HepG2 (cell line): Measurements from ENCODE around the gene RBBP8NL. TPM values are rescaled to one million over a fixed set of nuclear protein-coding genes. Genes with fewer than 3 reads are reported as not detected.

Experiments
- AGO2 ChIP-seq: fragments of 200-400 bp; formaldehyde crosslinking; optimal IDR thresholded peaks from 2 replicates; pipeline ENCODE3; 2017; ENCODE audit warnings: mild to moderate bottlenecking, low read depth, low read length, moderate library complexity
- ARID4A ChIP-seq: sonication (generic); formaldehyde crosslinking; IDR thresholded peaks from 2 replicates; pipeline ENCODE4 v1.5.0; 2020; ENCODE audit warnings: mild to moderate bottlenecking, missing genetic modification reagents, borderline replicate concordance
- FOSL1 ChIP-seq: sonication (generic); formaldehyde crosslinking; IDR thresholded peaks from 2 replicates; pipeline ENCODE4 v1.9.0; 2021; ENCODE audit warnings: missing genetic modification reagents, borderline replicate concordance
- FOXA1 ChIP-seq, 2 experiments: fragments of 450-650 bp in 1 of 2; sonication (generic) in 1 of 2; formaldehyde crosslinking in 1 of 2; IDR thresholded peaks; 2 replicates each; pipeline versions ENCODE4 v1.4.0 to v1.6.1; 2016 to 2020; ENCODE audit warnings: missing genetic modification reagents in 1 of 2
- FOXJ3 ChIP-seq: sonication (generic); formaldehyde crosslinking; IDR thresholded peaks from 2 replicates; pipeline ENCODE4 v1.4.0; 2020; ENCODE audit warnings: missing genetic modification reagents, mild to moderate bottlenecking, borderline replicate concordance
- GABPA ChIP-seq, 2 experiments: IDR thresholded peaks; 2 replicates each; pipeline ENCODE4 v1.6.1; 2011 to 2016; ENCODE audit warnings: low read depth in 2 of 2, low read length in 1 of 2, missing biosample characterization in 1 of 2, missing genetic modification characterization in 1 of 2
- MED13 ChIP-seq: sonication (generic); formaldehyde crosslinking; IDR thresholded peaks from 2 replicates; pipeline ENCODE4 v1.5.0; 2020; ENCODE audit warnings: missing genetic modification reagents
- MLLT10 ChIP-seq: sonication (generic); formaldehyde crosslinking; IDR thresholded peaks from 2 replicates; pipeline ENCODE4 v1.4.0; 2020; ENCODE audit warnings: missing genetic modification reagents
- RXRA ChIP-seq: sonication (generic); formaldehyde crosslinking; IDR thresholded peaks from 2 replicates; pipeline ENCODE4 v1.5.1; 2020; ENCODE audit warnings: missing genetic modification reagents
- ZBTB49 ChIP-seq: sonication (generic); formaldehyde crosslinking; IDR thresholded peaks from 2 replicates; pipeline ENCODE4 v1.4.0; 2020; ENCODE audit warnings: missing genetic modification reagents, borderline replicate concordance
- ZC3H4 ChIP-seq: sonication (generic); formaldehyde crosslinking; IDR thresholded peaks from 2 replicates; pipeline ENCODE4 v1.4.0; 2020; ENCODE audit warnings: missing genetic modification reagents, borderline replicate concordance
- ZNF256 ChIP-seq: sonication (generic); formaldehyde crosslinking; conservative IDR thresholded peaks from 2 replicates; pipeline ENCODE4 v1.4.0; 2020; ENCODE audit warnings: missing genetic modification reagents
- ZNF276 ChIP-seq: sonication (generic); formaldehyde crosslinking; IDR thresholded peaks from 2 replicates; pipeline ENCODE4 v1.4.0; 2020; ENCODE audit warnings: mild to moderate bottlenecking, low read depth, missing genetic modification reagents
- ZNF44 ChIP-seq: sonication (generic); formaldehyde crosslinking; IDR thresholded peaks from 2 replicates; pipeline ENCODE4 v1.5.1; 2020; ENCODE audit warnings: mild to moderate bottlenecking, missing genetic modification reagents
- ZNF557 ChIP-seq: sonication (generic); formaldehyde crosslinking; IDR thresholded peaks from 2 replicates; pipeline ENCODE4 v1.4.0; 2020; ENCODE audit warnings: missing genetic modification reagents
- ZNF761 ChIP-seq: sonication (generic); formaldehyde crosslinking; conservative IDR thresholded peaks from 2 replicates; pipeline ENCODE4 v1.4.0; 2020; ENCODE audit warnings: mild to moderate bottlenecking, missing genetic modification reagents
- ZNF773 ChIP-seq: sonication (generic); formaldehyde crosslinking; IDR thresholded peaks from 2 replicates; pipeline ENCODE4 v1.4.0; 2020; ENCODE audit warnings: missing genetic modification reagents, borderline replicate concordance
- polyA plus RNA-seq, 8 experiments: library from polyadenylated mRNA; depleted of rRNA in 3 of 8; stranded (reverse) in 7 of 8; unstranded in 1 of 8; fragments of >200 nt; fragmentation: Illumina TruSeq in 4 of 8; extraction: Trizol in 4 of 8; gene quantifications; 2 replicates each; pipeline versions ENCODE4 v1.2.1 to v1.2.3, GENCODE V29; 2011 to 2016; ENCODE audit warnings: low read depth in 4 of 8, missing spikeins in 1 of 8, mixed read lengths in 1 of 8; ENCODE audit not compliant: insufficient read depth in 1 of 8
- total RNA-seq, 5 experiments: library from RNA; depleted of rRNA; stranded (reverse); fragments of >200 nt; fragmentation: Illumina TruSeq; extraction: Trizol; gene quantifications; 2 replicates each; pipeline ENCODE4 v1.2.3, GENCODE V29; 2016; ENCODE audit warnings: low read depth in 1 of 5

Gene RBBP8NL
- total and polyA plus RNA-seq, 2 of the 13 experiments (the other 11 are each of a cell fraction or from before 2014, with no cell fraction given) = 0.69 to 0.86 TPM

GRCh38 chr20:62388839-62389600, 38.3 kb downstream of the RBBP8NL start (continued):
- TF ChIP-seq RXRA (CRISPR knock-in tag) (peak; percentile 43; the same call in 1 of the 2 replicates), MED13 (CRISPR knock-in tag) (0 out of 2 replicates have a peak, but pooled peaks have one; percentile 27), ARID4A (CRISPR knock-in tag) (peak; percentile 23; the same call in 1 of the 2 replicates), ZNF276 (CRISPR knock-in tag) (no peak), ZNF557 (CRISPR knock-in tag) (0 out of 2 replicates have a peak, but pooled peaks have one; percentile 38), ZBTB49 (peak; percentile 13; the same call in 1 of the 2 replicates), ZNF44 (0 out of 2 replicates have a peak, but pooled peaks have one; percentile 42), ZNF761 (CRISPR knock-in tag) (no peak), FOSL1 (CRISPR knock-in tag) (0 out of 2 replicates have a peak, but pooled peaks have one; percentile 10), ZNF256 (0 out of 2 replicates have a peak, but pooled peaks have one; percentile 16), FOXA1 (IDR thresholded peaks at IDR 0.05) (no peak), FOXA1 (CRISPR knock-in tag; IDR thresholded peaks at IDR 0.05) (peak; percentile 25; the same call in 1 of the 2 replicates), AGO2 (peak; percentile 84), FOXJ3 (0 out of 2 replicates have a peak, but pooled peaks have one; percentile 16), GABPA (IDR thresholded peaks at IDR 0.05; ENCODE audit: low read depth, low read length) (no peak), GABPA (CRISPR knock-in tag; IDR thresholded peaks at IDR 0.05; ENCODE audit: low read depth) (0 out of 2 replicates have a peak, but pooled peaks have one; percentile 14), MLLT10 (peak; percentile 72; the same call in 1 of the 2 replicates), ZNF773 (CRISPR knock-in tag) (0 out of 2 replicates have a peak, but pooled peaks have one; percentile 46), ZC3H4 (peak; percentile 73; the same call in 1 of the 2 replicates)
